ACC112 (cell line): ENCODE results near the gene SHF.

Experiments
- H2AFZ ChIP-seq: fragments of 200-600 bp; sonication (generic); one replicate; pipeline ENCODE4 v1.6.0; 2017; ENCODE audit warnings: antibody characterized with exemption, low read length; ENCODE audit not compliant: unreplicated experiment
- H3K27ac ChIP-seq: fragments of 200-600 bp; sonication (generic); 2 replicates; pipeline ENCODE4 v1.5.1; 2014; ENCODE audit warnings: low read depth, mild to moderate bottlenecking, antibody characterized with exemption, low read length, moderate library complexity
- H3K27me3 ChIP-seq: fragments of 200-600 bp; sonication (generic); 2 replicates; pipeline ENCODE4 v1.6.1; 2014; ENCODE audit warnings: mild to moderate bottlenecking, antibody characterized with exemption, low read length, moderate library complexity, mixed read lengths; ENCODE audit not compliant: insufficient read depth
- H3K36me3 ChIP-seq: fragments of 200-600 bp; sonication (generic); 2 replicates; pipeline ENCODE4 v1.6.1; 2016; ENCODE audit warnings: mild to moderate bottlenecking, antibody characterized with exemption, low read length, moderate library complexity, mixed read lengths; ENCODE audit not compliant: insufficient read depth
- H3K4me1 ChIP-seq: fragments of 200-600 bp; sonication (generic); one replicate; pipeline ENCODE4 v1.6.1; 2016; ENCODE audit warnings: low read length, mixed read lengths; ENCODE audit not compliant: insufficient read depth, unreplicated experiment, control insufficient read depth
- H3K4me3 ChIP-seq: fragments of 200-600 bp; sonication (generic); 2 replicates; pipeline ENCODE4 v1.5.1; 2014; ENCODE audit warnings: mild to moderate bottlenecking, low read depth, low read length
- H3K79me2 ChIP-seq: fragments of 200-600 bp; sonication (generic); one replicate; pipeline ENCODE4 v1.6.0; 2016; ENCODE audit warnings: low read length; ENCODE audit not compliant: control insufficient read depth, unreplicated experiment, insufficient read depth

SHF gene

DNA sequence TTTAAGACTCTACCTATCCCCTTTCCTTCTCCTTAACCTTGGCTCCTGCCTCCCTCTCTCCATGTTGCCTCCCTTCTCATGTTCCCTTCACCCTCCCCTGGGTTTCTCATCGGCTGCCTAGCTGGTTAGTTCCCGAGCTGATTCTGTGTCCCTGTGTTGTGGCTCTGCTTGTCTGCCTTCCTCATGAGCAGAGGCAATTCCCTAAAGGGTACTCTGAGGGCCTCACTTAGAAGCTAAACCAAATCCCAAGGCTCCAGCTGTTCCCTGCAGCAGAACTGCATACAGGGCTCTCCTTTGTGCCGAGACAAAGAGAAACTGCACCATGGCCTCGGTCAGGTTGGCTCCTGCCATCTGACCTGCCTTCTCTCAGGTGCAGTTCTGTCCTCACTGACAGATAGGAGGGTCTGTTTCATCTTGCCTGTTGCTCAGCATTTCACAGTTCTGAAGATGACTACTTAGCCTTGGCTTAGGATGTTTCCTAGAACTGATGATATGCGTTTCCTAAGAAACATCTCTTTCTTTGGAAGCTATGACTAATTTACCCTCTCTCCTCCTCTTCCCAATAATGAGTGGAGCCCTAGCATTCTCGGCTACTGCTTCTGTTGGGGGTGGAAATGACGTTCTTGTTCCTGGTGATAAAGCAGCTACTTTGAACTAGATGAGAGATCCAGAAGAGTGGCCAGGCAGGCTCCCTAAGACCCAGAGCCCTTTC is 30.9 kb downstream of the SHF start:
- no peaks in the 10 kb centered on the region for H3K27me3 ChIP-seq
- H3K4me3 ChIP-seq: no peak overlapping the region
- H3K27ac ChIP-seq: peak overlapping the region; percentile 40
- no peaks in the 10 kb centered on the region for H3K79me2 ChIP-seq
- peaks cover 8% of the 10 kb centered on the region for H3K4me1 ChIP-seq
- H3K36me3 ChIP-seq: no peaks in the 10 kb centered on the region
- no peak overlapping the region for H2AFZ ChIP-seq

DNA sequence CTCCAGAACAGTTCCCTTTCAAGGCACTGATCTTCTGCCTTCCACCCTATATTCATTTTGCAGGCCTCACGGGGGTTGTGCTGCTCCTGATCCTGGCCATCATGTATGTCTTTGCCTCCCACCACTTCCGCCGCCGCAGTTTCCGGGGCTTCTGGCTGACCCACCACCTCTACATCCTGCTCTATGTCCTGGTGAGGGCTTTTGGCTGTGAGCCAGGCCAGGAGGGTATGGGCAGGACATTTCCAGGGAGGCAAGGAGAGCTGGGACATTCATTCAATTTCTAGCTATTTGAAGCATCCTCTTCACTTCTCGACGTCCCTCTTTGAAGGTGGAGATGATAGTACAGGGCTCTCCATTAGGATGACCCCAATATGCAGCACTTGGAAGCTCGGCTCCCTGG is 32.0 kb downstream of the SHF start:
- no peak overlapping the region for H3K4me3 ChIP-seq
- H3K27ac ChIP-seq: no peak overlapping the region
- H3K36me3 ChIP-seq: no peaks in the 10 kb centered on the region
- no peak overlapping the region for H2AFZ ChIP-seq
- no peaks in the 10 kb centered on the region for H3K27me3 ChIP-seq
- peaks cover 8% of the 10 kb centered on the region for H3K4me1 ChIP-seq
- H3K79me2 ChIP-seq: no peaks in the 10 kb centered on the region

DNA sequence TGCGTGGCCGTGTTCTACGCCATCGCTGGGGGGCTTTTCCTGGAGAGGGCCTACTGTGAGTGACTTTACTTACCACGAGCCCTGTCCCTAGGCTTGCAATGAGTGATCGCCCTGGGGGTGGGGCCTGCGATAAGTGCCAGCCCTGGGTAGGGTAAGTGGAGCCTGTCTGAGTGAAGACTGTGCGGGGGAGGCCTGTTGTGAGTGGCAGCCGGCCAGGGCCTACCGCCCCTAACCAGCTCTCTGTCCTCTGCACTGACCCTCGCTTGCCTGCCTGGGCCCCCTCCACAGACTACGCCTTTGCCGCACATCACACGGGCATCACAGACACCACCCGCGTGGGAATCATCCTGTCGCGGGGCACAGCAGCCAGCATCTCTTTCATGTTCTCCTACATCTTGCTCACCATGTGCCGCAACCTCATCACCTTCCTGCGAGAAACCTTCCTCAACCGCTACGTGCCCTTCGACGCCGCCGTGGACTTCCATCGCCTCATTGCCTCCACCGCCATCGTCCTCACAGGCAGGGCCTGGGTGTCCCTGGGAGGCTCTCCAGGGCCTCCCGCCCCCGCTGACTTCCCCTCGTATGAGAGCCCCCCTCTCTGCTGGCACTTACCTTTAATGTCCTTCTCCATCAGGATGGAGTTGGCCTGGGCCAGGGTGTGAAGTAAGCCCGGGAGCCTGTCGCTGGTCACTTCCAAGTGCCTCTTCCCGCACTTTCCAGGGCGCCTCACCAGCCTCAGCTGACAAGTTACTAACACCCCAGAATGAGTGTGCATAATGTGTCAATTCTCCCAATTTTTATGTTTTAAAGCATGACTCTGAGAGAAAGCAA is 35.6 kb downstream of the SHF start:
- Histone ChIP-seq H3K27me3 (no peaks in the 10 kb centered on the region), H3K36me3 (no peaks in the 10 kb centered on the region), H2AFZ (no peak overlapping the region), H3K4me1 (peaks cover 10% of the 10 kb centered on the region), H3K4me3 (no peak overlapping the region), H3K27ac (no peak overlapping the region), H3K79me2 (no peaks in the 10 kb centered on the region)

DNA sequence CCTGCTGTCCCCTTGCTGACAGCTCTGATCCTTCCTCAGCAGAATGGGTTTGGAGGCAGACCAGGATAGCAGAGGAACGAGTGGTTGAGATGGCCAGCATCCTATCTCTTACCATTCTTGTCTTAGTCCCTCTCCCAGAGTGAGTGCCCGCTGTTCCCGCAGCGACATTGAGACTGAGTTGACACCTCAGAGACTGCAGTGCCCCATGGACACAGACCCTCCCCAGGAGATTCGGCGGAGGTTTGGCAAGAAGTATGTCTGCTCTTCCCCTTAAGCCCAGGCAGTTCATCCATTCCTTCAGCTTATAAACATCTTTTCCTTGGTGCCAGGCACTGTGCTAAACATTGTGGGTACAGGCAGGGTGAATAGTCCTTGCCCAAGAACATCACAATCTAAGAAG is 36.8 kb downstream of the SHF start:
- Histone ChIP-seq H3K79me2 (no peaks in the 10 kb centered on the region), H3K4me1 (peaks cover 4% of the 10 kb centered on the region), H3K36me3 (no peaks in the 10 kb centered on the region), H3K27ac (no peak overlapping the region), H3K4me3 (no peak overlapping the region), H2AFZ (no peak overlapping the region), H3K27me3 (no peaks in the 10 kb centered on the region)

DNA sequence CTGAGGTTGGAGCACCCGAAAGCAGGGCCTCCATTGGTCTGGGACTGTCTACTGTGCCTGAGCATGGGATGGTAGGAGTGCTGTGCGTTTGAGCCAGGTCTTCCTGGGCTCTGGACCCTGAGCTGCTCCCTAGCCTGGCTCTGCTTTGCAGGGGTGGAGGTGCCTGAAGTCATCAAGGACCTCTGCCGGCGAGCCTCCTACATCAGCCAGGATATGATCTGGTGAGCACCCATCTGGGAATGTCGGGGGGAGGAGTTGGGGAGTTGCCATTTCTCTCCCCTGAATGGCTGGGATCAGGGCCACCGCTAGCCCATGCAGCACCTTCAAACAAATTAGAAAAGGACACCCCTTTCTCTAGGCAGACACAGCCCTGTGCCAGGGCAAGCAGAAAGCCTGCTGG is 37.3 kb downstream of the SHF start:
- no peak overlapping the region for H3K4me3 ChIP-seq
- no peaks in the 10 kb centered on the region for H3K36me3 ChIP-seq
- no peaks in the 10 kb centered on the region for H3K79me2 ChIP-seq
- no peaks in the 10 kb centered on the region for H3K27me3 ChIP-seq
- H3K4me1 ChIP-seq: peaks cover 4% of the 10 kb centered on the region
- no peak overlapping the region for H2AFZ ChIP-seq
- no peak overlapping the region for H3K27ac ChIP-seq

DNA sequence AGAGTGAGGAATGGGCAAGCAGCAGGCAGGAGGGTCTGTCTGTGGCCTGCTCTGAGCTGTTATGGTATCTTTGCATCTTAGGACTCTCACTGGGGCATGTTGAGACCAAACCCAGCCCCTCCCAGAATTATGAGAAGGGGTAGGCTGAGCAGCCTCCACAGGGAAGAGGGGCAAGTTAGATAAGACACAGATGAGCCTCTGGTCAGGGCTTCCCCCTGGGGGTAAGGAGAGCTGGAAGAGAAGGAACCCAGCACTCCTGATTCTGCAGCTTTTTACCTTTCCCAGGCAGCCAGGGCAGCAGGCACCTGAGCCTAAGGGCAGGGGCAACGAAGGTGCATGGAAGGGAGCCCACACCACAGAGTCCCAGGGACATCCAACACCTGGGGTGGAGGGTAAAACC is 38.7 kb downstream of the SHF start:
- Histone ChIP-seq H3K4me1 (peaks cover 4% of the 10 kb centered on the region), H3K4me3 (no peak overlapping the region), H3K36me3 (no peaks in the 10 kb centered on the region), H2AFZ (no peak overlapping the region), H3K79me2 (no peaks in the 10 kb centered on the region), H3K27ac (no peak overlapping the region), H3K27me3 (no peaks in the 10 kb centered on the region)

DNA sequence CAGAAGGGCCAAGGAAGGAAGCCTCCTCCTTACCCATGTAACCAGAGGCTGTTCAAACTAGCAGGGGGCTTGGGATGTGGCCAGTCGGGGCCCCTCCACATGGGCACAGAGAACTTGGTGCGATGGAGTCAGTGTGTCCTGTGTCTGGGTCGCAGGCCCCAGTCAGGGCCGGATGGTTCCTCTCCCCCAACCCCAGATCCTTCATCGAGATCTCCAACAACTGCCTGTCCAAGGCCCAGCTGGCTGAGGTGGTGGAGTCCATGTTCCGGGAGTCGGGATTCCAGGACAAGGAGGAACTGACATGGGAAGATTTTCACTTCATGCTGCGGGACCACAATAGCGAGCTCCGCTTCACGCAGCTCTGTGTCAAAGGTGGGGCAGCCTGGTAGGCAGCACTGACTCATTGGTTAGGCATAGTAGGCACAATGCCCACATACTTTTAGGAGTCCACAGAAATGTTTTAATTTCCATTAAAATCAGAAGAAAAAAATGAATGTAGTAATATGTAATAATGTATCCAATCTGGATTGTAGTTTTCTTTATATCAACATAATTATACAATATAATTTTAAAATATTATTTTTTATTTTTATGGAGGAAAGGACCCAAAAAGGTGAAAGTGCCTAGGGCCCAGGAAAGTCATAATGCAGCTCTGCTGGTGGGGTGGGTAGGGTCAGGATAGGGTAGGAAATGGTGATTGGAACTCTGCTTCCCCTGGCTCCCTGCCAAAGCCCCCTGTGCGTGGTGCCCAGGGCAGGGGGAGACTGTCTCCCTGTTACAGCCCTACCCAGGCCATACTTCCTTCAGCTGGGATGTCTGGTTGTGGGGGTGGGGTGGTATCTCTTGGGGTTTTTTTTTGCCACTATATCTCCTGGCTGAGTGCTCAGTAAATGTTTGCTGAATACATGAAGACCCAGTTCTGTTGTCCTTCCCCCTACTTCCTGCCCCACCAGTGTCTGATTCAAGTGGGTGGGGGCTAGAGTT is 39.4 kb downstream of the SHF start:
- Histone ChIP-seq H3K27me3 (no peaks in the 10 kb centered on the region), H3K79me2 (no peaks in the 10 kb centered on the region), H2AFZ (no peak overlapping the region), H3K36me3 (no peaks in the 10 kb centered on the region), H3K4me3 (no peak overlapping the region), H3K4me1 (peaks cover 4% of the 10 kb centered on the region), H3K27ac (no peak overlapping the region)

DNA sequence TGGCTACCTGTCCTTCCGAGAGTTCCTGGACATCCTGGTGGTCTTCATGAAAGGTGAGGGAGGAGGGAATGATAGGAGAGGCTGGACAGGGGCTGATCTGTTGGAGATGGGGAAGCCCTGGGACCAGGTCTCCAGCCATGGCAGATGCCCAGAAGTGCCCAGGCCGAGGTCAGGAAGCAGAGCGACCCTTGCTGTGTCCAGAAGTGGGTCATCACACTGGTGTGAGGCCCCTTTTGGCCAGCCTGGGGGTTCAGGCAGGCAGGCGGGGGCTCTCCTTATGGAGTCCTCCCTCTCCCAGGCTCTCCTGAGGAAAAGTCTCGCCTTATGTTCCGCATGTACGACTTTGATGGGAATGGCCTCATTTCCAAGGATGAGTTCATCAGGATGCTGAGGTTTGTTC is 40.2 kb downstream of the SHF start:
- Histone ChIP-seq H3K36me3 (no peaks in the 10 kb centered on the region), H2AFZ (no peak overlapping the region)

DNA sequence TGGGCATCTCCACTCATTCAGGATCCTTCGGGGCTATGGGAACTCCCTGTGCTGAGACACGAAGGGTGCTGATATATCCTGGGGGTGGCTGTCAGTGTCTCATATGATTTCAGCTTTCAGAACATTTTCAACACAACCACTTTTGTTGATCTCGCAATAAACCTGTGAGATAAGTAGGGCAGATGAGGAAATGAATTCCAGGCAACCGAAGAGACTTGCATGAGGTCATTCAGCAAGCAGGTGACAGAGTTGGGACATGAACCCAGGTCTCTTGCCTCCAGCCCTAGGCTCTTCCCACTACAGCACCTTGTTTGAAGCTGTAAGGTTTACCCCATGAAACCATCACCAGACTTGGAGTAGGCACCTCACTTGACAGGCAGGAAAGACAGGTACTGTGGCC is 41.4 kb downstream of the SHF start:
- Histone ChIP-seq H3K4me1 (peaks cover 4% of the 10 kb centered on the region), H2AFZ (no peak overlapping the region), H3K4me3 (no peak overlapping the region), H3K79me2 (no peaks in the 10 kb centered on the region), H3K36me3 (no peaks in the 10 kb centered on the region), H3K27me3 (no peaks in the 10 kb centered on the region), H3K27ac (no peak overlapping the region)

More for the DNA sequence above, 40.2 kb downstream of the SHF start:
- H3K27ac ChIP-seq: no peak overlapping the region
- H3K79me2 ChIP-seq: no peaks in the 10 kb centered on the region
- H3K27me3 ChIP-seq: no peaks in the 10 kb centered on the region
- H3K4me1 ChIP-seq: peaks cover 4% of the 10 kb centered on the region
- no peak overlapping the region for H3K4me3 ChIP-seq

DNA sequence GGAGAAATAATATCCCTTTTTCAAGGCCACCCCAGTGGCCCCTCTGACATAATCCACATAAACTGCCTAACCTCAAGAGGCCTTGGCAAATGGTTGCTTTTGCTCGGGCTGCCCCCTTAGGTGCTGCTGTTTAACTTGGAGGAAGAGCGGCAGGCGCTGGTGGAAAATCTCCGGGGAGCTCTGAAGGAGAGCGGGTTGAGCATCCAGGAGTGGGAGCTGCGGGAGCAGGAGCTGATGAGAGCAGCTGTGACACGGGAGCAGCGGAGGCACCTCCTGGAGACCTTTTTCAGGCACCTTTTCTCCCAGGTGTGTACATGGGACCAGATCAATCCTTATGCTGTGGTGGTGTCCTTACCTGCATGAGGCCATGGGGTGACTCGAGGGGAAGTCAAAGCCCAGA is 43.0 kb downstream of the SHF start:
- no peak overlapping the region for H3K27ac ChIP-seq
- no peaks in the 10 kb centered on the region for H3K79me2 ChIP-seq
- no peaks in the 10 kb centered on the region for H3K27me3 ChIP-seq
- no peaks in the 10 kb centered on the region for H3K36me3 ChIP-seq
- no peak overlapping the region for H3K4me3 ChIP-seq
- no peak overlapping the region for H2AFZ ChIP-seq
- H3K4me1 ChIP-seq: peaks cover 4% of the 10 kb centered on the region
